SU-DHL-6 (cell line): ENCODE results near the gene NDUFB7.

Source experiments
- H2AFZ ChIP-seq: fragments of 200-600 bp; sonication (generic); 2 replicates; pipeline ENCODE4 v1.6.1; 2014; ENCODE audit warnings: low read depth, mild to moderate bottlenecking, moderate library complexity, mixed read lengths, antibody characterized with exemption, low read length; ENCODE audit not compliant: severe bottlenecking
- H3F3A ChIP-seq: fragments of 200-600 bp; shearing (Covaris generic); 2 replicates; pipeline ENCODE4 v1.6.0; 2016; ENCODE audit warnings: antibody characterized with exemption, mild to moderate bottlenecking; ENCODE audit not compliant: insufficient read depth
- H3K27ac ChIP-seq: fragments of 200-600 bp; sonication (generic); 2 replicates; pipeline ENCODE4 v1.5.1; 2016; ENCODE audit warnings: low read depth, mild to moderate bottlenecking, low read length, moderate library complexity, mixed read lengths
- H3K27me3 ChIP-seq: fragments of 200-600 bp; sonication (generic), shearing (Covaris generic); 2 replicates; pipeline ENCODE4 v1.6.0; 2014; ENCODE audit warnings: mild to moderate bottlenecking, low read length
- H3K36me3 ChIP-seq: fragments of 200-600 bp; sonication (generic); 2 replicates; pipeline ENCODE4 v1.6.1; 2014; ENCODE audit warnings: mild to moderate bottlenecking, low read length, mixed read lengths
- H3K4me2 ChIP-seq: fragments of 300-600, 200-600 bp; shearing (Covaris generic), sonication (generic); 2 replicates; pipeline ENCODE4 v1.6.0; 2014; ENCODE audit warnings: low read length, low read depth, mild to moderate bottlenecking; ENCODE audit not compliant: poor library complexity, severe bottlenecking
- H3K4me3 ChIP-seq: fragments of 200-600 bp; sonication (generic); 2 replicates; pipeline ENCODE4 v1.5.1; 2014; ENCODE audit warnings: antibody characterized with exemption, low read length, mild to moderate bottlenecking, mixed read lengths; ENCODE audit not compliant: insufficient read depth, poor library complexity, severe bottlenecking
- H3K79me2 ChIP-seq: fragments of 200-600 bp; sonication (generic); 2 replicates; pipeline ENCODE4 v1.6.1; 2014; ENCODE audit warnings: mild to moderate bottlenecking, low read length, moderate library complexity; ENCODE audit not compliant: insufficient read depth
- H3K9ac ChIP-seq: fragments of 200-600 bp; sonication (generic); 2 replicates; pipeline ENCODE4 v1.7.0; 2014; ENCODE audit warnings: mild to moderate bottlenecking, low read length
- H3K9me2 ChIP-seq: fragments of 200-600 bp; sonication (generic); replicated peaks from 2 replicates; pipeline ENCODE4 v1.6.1; 2014; ENCODE audit warnings: low read length; ENCODE audit not compliant: insufficient read depth
- H3K9me3 ChIP-seq: fragments of 200-600 bp; sonication (generic); 2 replicates; pipeline ENCODE4 v1.6.1; 2014; ENCODE audit warnings: low read length, mixed read lengths; ENCODE audit not compliant: insufficient read depth
- H4K20me1 ChIP-seq: fragments of 200-600 bp; sonication (generic); 2 replicates; pipeline ENCODE4 v1.6.1; 2014; ENCODE audit warnings: low read depth, mild to moderate bottlenecking, antibody characterized with exemption, low read length, moderate library complexity, mixed read lengths
- CTCF ChIP-seq: fragments of 200-600 bp; sonication (generic); IDR thresholded peaks from one replicate; pipeline ENCODE4 v1.5.1; 2017; ENCODE audit warnings: antibody characterized with exemption, mild to moderate bottlenecking, low read length, moderate library complexity; ENCODE audit not compliant: insufficient read depth, poor library complexity, severe bottlenecking
- EZH2phosphoT487 ChIP-seq: fragments of 200-600 bp; sonication (generic), shearing (Covaris generic); conservative IDR thresholded peaks from 2 replicates; pipeline ENCODE4 v1.6.1; 2018; ENCODE audit warnings: mild to moderate bottlenecking, antibody characterized with exemption, low read length, moderate library complexity, mixed read lengths

NDUFB7 gene

GRCh38 chr19:14571695-14572490 lies at the start of gene NDUFB7:
NDUFB7 (minus strand) TSS chr19:14572066; CDS start chr19:14572000, 66 bp downstream.
- Histone ChIP-seq H2AFZ (peak within 1 kb of the TSS; percentile 88), H3K27ac (peak within 1 kb of the TSS; percentile 62)

DNA sequence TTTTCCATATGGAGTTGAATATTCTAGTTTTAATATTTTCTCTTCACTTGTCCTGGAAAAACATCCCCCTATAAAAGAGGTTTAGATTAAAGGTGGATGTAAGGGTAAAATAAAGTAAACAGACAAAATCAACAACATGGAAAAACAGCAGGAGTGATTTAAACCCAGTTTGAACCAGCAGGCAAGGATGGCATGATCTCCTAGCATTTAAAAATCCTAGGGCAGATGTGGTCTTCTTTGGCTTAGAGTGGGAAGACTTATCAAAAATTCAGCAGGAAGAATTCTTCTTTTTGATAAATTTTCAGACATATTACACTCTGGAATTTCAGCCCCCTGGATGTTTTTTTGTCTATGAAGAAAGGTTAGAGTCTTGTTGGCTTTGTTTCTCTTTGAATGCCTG lies 47.5 kb upstream of the NDUFB7 start:
- H3K27ac ChIP-seq = no peak overlapping the region
- H3K27me3 ChIP-seq = no peaks in the 10 kb centered on the region
- no peak overlapping the region for H3K4me2 ChIP-seq
- H2AFZ ChIP-seq = no peak overlapping the region
- H3K79me2 ChIP-seq = no peaks in the 10 kb centered on the region
- no peaks in the 10 kb centered on the region for H4K20me1 ChIP-seq
- H3K9me2 ChIP-seq = no peaks in the 10 kb centered on the region
- H3K9ac ChIP-seq = no peak overlapping the region
- no peak for TF ChIP-seq CTCF
- TF ChIP-seq EZH2phosphoT487 = no peak
- no peaks in the 10 kb centered on the region for H3K36me3 ChIP-seq
- no peak overlapping the region for H3K4me3 ChIP-seq
- H3F3A ChIP-seq = peaks cover 5% of the 10 kb centered on the region; the same call in 1 of the 2 replicates
- H3K9me3 ChIP-seq = peaks cover 11% of the 10 kb centered on the region; the same call in 1 of the 2 replicates

More at GRCh38 chr19:14571695-14572490, at the start of gene NDUFB7:
- H3K27me3 ChIP-seq = no peaks in the 10 kb centered on the region
- H3K9me2 ChIP-seq = no peaks in the 10 kb centered on the region
- no peaks in the 10 kb centered on the region for H4K20me1 ChIP-seq
- no peaks in the 10 kb centered on the region for H3K9me3 ChIP-seq
- peak within 1 kb of the TSS; percentile 85 for H3K9ac ChIP-seq
- TF ChIP-seq CTCF (peak; percentile 74), EZH2phosphoT487 (no peak)
- H3F3A ChIP-seq = peaks cover 10% of the 10 kb centered on the region; the same call in 1 of the 2 replicates
- no peaks in the 10 kb centered on the region for H3K36me3 ChIP-seq
- H3K4me2 ChIP-seq = peak within 1 kb of the TSS; percentile 79
- H3K79me2 ChIP-seq = peaks cover 20% of the 10 kb centered on the region
- H3K4me3 ChIP-seq = peak within 1 kb of the TSS; percentile 93

- Histone ChIP-seq H3K4me2 (no peak overlapping the region), H3K36me3 (no peaks in the 10 kb centered on the region), H3K9ac (no peak overlapping the region), H3F3A (peaks cover 18% of the 10 kb centered on the region), H3K9me3 (peaks cover 11% of the 10 kb centered on the region; the same call in 1 of the 2 replicates), H4K20me1 (no peaks in the 10 kb centered on the region), H3K79me2 (no peaks in the 10 kb centered on the region), H3K27me3 (no peaks in the 10 kb centered on the region), H3K4me3 (no peak overlapping the region), H3K9me2 (no peaks in the 10 kb centered on the region), H2AFZ (no peak overlapping the region), H3K27ac (no peak overlapping the region)
- TF ChIP-seq CTCF = no peak
- TF ChIP-seq EZH2phosphoT487 = no peak
Measured at GRCh38 chr19:14616407-14616806, 44.5 kb upstream of the NDUFB7 start.
